ENCODE measurements around the gene CCSER1.
A peak's percentile ranks its signal among the peaks of the same experiment; 100 is the strongest.
"Not testable (repeated sequence)": the region's sequence is repeated elsewhere in the genome, so short reads cannot be mapped to it uniquely, and the experiment has no call there.

CCSER1 gene

DNA sequence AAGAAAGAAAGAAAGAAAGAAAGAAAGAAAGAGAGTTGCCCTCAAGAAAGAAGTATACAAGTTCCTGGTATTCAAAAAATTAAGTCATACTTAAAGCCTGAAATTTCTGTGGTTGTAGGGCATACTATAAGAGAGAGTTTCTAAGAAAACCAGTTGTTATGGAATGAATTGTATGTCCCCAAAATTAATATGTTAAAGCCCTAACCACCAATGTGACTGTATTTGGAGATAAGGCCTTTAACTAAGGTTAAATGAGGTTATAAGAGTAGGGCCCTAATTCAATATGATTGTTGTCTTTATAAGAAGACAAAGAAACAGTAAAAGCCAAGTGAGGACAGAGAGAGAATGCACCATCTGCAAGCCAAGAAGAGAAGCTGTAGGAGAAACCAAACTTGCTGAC lies 521.1 kb downstream of the CCSER1 start:
- no peaks in the 10 kb centered on the region for H3K9me3 ChIP-seq (ENCODE audit: control insufficient read depth, insufficient read depth, low read length)
- no peak overlapping the region for H3K27ac ChIP-seq (ENCODE audit: low read depth, low read length)
- H3K4me3 ChIP-seq (ENCODE audit: low read depth, low read length), result no peak overlapping the region
- H3K36me3 ChIP-seq (ENCODE audit: control insufficient read depth, insufficient read depth, low read length), result no peaks in the 10 kb centered on the region
- H3K27me3 ChIP-seq (ENCODE audit: control insufficient read depth, insufficient read depth, low read length), result no peaks in the 10 kb centered on the region
- no peak overlapping the region for H3K9ac ChIP-seq (ENCODE audit: low read depth, low read length)
- no peaks in the 10 kb centered on the region for H3K4me1 ChIP-seq (ENCODE audit: control insufficient read depth, insufficient read depth, low read length)

DNA sequence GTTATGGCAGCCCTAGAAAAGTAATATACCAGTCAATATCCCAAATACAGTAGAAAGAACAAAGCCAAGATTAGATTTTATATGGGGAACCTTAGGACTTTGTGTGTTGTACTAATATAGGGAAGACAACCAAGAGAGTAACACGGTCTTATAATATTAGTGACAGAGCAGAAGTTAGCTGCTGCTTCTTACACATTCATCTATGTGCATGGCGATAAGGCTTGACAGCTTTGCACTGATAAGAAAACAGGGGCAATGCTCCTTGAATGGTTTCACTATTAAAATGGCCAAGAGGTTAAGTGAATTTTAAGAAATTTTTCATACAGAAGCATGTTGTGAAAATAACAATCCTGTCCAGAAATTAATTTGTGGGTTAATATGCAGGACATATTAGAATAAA lies 521.6 kb downstream of the CCSER1 start:
- no peak overlapping the region for H3K4me3 ChIP-seq (ENCODE audit: low read depth, low read length)
- no peaks in the 10 kb centered on the region for H3K36me3 ChIP-seq (ENCODE audit: control insufficient read depth, insufficient read depth, low read length)
- no peaks in the 10 kb centered on the region for H3K4me1 ChIP-seq (ENCODE audit: control insufficient read depth, insufficient read depth, low read length)
- H3K9me3 ChIP-seq (ENCODE audit: control insufficient read depth, insufficient read depth, low read length), result no peaks in the 10 kb centered on the region
- no peaks in the 10 kb centered on the region for H3K27me3 ChIP-seq (ENCODE audit: control insufficient read depth, insufficient read depth, low read length)
- H3K9ac ChIP-seq (ENCODE audit: low read depth, low read length), result no peak overlapping the region
- H3K27ac ChIP-seq (ENCODE audit: low read depth, low read length), result no peak overlapping the region

DNA sequence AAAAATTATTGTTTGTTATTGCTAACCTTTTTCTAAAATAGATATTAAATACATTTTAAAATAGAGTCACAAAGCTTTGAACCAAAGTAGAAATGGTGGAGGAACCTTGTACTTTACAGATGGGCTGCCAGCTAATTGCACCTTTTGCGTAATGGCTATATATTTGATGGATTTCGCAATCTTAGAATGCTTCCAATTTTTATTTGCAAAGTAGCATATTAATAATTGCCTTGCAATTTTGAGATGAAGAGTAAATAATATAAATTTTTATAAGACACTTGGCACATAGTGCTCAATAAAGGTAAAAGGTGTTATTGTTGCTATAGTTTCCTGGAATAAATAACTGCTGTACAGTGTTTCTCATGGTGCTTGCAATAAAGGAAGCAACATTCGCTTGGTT lies 533.5 kb downstream of the CCSER1 start:
- H3K4me1 ChIP-seq (ENCODE audit: control insufficient read depth, insufficient read depth, low read length), result no peaks in the 10 kb centered on the region
- no peaks in the 10 kb centered on the region for H3K9me3 ChIP-seq (ENCODE audit: control insufficient read depth, insufficient read depth, low read length)
- H3K4me3 ChIP-seq (ENCODE audit: low read depth, low read length), result no peak overlapping the region
- no peak overlapping the region for H3K9ac ChIP-seq (ENCODE audit: low read depth, low read length)
- no peaks in the 10 kb centered on the region for H3K27me3 ChIP-seq (ENCODE audit: control insufficient read depth, insufficient read depth, low read length)
- no peaks in the 10 kb centered on the region for H3K36me3 ChIP-seq (ENCODE audit: control insufficient read depth, insufficient read depth, low read length)
- H3K27ac ChIP-seq (ENCODE audit: low read depth, low read length), result no peak overlapping the region

DNA sequence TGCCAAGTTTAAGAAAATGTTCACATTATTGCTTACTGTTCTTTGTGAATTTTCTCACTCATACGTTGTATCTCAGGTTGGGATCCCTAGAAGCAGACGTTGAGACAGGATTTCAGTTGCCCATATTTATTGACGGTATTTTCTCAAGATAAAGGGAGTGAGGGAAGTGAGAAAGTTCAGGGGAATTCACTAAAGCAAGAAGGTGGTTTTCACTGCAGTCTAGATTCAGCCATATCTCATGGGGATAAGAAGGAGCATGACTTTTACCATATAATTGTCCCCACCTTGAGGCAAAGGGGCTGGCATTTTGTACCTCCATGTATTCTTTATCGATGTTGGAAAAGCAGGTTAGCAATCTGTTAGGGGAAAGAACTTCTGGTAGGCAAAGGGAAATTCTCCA lies 543.0 kb downstream of the CCSER1 start:
- Histone ChIP-seq H3K36me3 (ENCODE audit: control insufficient read depth, insufficient read depth, low read length) (no peaks in the 10 kb centered on the region), H3K4me3 (ENCODE audit: low read depth, low read length) (no peak overlapping the region), H3K27ac (ENCODE audit: low read depth, low read length) (no peak overlapping the region), H3K27me3 (ENCODE audit: control insufficient read depth, insufficient read depth, low read length) (no peaks in the 10 kb centered on the region), H3K9ac (ENCODE audit: low read depth, low read length) (no peak overlapping the region), H3K9me3 (ENCODE audit: control insufficient read depth, insufficient read depth, low read length) (no peaks in the 10 kb centered on the region), H3K4me1 (ENCODE audit: control insufficient read depth, insufficient read depth, low read length) (no peaks in the 10 kb centered on the region)

DNA sequence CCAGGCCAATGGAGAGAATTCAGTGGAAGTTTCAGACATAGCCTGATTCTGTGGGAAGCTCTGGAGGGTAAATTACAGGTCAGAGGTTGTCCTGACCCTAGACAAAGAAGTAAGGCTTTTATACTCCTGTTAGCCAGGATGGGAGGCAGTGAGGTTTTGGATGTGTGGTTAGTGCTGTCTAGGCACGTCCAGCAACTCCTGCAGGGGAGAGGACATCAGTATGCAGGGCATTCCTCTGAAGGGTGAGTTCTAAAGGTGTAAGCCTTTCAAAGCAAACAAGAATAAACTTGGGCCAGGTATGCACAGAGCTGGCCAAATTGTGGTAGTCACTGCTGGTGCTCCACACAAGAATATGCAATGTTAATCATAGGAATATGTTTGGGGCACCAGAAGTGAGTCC lies 562.5 kb downstream of the CCSER1 start:
- Histone ChIP-seq H3K9ac (ENCODE audit: low read depth, low read length) (no peak overlapping the region), H3K27ac (ENCODE audit: low read depth, low read length) (no peak overlapping the region), H3K36me3 (ENCODE audit: control insufficient read depth, insufficient read depth, low read length) (no peaks in the 10 kb centered on the region), H3K9me3 (ENCODE audit: control insufficient read depth, insufficient read depth, low read length) (no peaks in the 10 kb centered on the region), H3K27me3 (ENCODE audit: control insufficient read depth, insufficient read depth, low read length) (no peaks in the 10 kb centered on the region), H3K4me1 (ENCODE audit: control insufficient read depth, insufficient read depth, low read length) (no peaks in the 10 kb centered on the region), H3K4me3 (ENCODE audit: low read depth, low read length) (no peak overlapping the region)

DNA sequence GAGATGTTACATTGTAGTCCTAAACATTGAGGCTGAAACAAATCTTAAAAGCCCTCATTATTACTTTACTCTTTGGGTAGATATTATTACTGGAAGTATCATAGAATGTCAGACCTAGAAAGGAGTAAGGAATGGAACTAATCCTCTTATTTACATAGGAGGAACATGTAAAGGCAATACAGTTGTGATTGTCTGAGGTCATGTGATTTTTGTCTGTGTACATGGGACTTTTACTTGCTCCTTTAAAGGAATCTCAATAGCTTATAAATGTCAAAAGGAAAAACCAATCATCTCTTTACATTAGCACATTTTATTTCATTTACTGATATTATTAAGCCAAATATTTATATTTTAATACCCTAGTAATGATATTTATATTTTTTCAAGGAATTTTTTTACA lies 568.2 kb downstream of the CCSER1 start:
- Histone ChIP-seq H3K27ac (ENCODE audit: low read depth, low read length) (no peak overlapping the region), H3K9me3 (ENCODE audit: control insufficient read depth, insufficient read depth, low read length) (no peaks in the 10 kb centered on the region), H3K4me1 (ENCODE audit: control insufficient read depth, insufficient read depth, low read length) (no peaks in the 10 kb centered on the region), H3K36me3 (ENCODE audit: control insufficient read depth, insufficient read depth, low read length) (no peaks in the 10 kb centered on the region), H3K27me3 (ENCODE audit: control insufficient read depth, insufficient read depth, low read length) (no peaks in the 10 kb centered on the region), H3K4me3 (ENCODE audit: low read depth, low read length) (no peak overlapping the region), H3K9ac (ENCODE audit: low read depth, low read length) (no peak overlapping the region)

DNA sequence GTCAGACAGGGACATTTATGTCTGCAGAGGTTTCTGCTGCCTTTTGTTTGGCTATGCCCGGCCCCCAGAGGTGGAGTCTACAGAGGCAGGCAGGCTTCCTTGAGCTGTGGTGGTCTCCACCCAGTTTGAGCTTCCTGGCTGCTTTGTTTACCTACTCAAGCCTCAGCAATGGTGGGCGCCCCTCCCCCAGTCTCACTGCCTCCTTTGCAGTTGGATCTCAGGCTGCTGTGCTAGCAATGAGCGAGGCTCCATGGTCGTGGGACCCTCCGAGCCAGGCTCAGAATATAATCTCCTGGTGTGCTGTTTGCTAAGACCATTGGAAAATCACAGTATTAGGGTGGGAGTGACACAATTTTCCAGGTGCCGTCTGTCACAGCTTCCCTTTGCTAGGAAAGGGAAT lies 578.3 kb downstream of the CCSER1 start:
- not testable (repeated sequence) for H3K36me3 ChIP-seq (ENCODE audit: control insufficient read depth, insufficient read depth, low read length); H3K27me3 ChIP-seq (ENCODE audit: control insufficient read depth, insufficient read depth, low read length); H3K4me1 ChIP-seq (ENCODE audit: control insufficient read depth, insufficient read depth, low read length); H3K9ac ChIP-seq (ENCODE audit: low read depth, low read length); H3K9me3 ChIP-seq (ENCODE audit: control insufficient read depth, insufficient read depth, low read length); H3K27ac ChIP-seq (ENCODE audit: low read depth, low read length); H3K4me3 ChIP-seq (ENCODE audit: low read depth, low read length)

DNA sequence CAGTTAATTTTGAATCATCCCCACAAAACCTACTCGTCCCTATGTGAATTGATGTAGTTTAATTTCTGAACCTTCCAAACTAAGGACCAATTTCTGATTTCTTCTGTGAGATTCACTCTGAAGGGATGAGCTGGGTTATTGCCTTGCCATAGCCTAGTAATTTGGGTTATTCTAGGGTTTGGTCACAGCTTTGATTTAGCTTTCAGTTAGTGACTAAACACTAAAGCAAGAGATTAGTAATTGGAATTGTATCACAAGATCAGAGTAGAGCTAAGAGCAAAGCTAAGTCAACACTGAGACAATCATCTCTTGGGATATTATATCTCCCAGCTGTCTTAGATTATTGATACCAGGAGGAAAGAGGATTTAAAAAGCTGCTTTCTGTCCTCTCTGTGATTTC lies 588.0 kb downstream of the CCSER1 start:
- Histone ChIP-seq H3K4me1 (ENCODE audit: control insufficient read depth, insufficient read depth, low read length) (no peaks in the 10 kb centered on the region), H3K4me3 (ENCODE audit: low read depth, low read length) (no peak overlapping the region), H3K9me3 (ENCODE audit: control insufficient read depth, insufficient read depth, low read length) (no peaks in the 10 kb centered on the region), H3K27ac (ENCODE audit: low read depth, low read length) (no peak overlapping the region), H3K27me3 (ENCODE audit: control insufficient read depth, insufficient read depth, low read length) (no peaks in the 10 kb centered on the region), H3K36me3 (ENCODE audit: control insufficient read depth, insufficient read depth, low read length) (no peaks in the 10 kb centered on the region), H3K9ac (ENCODE audit: low read depth, low read length) (no peak overlapping the region)

DNA sequence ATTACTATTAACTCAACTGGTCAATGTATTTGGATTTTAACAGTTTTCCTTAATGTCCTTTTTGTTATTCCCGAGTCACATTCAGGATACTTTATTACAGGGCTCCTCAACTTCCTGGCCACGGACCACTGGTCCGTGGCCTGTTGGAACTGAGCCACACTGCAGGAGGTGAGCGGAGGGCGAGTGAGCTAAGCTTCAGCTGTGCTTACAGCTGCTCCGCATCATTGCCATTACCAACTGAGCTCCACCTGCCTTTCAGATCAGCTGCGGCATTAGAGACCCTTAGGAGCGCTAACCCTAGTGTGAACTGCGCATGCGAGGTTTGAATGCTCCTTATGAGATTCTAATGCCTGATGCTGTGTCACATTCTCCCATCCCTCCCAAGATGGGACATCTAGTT lies 591.7 kb downstream of the CCSER1 start:
- no peak overlapping the region for H3K9ac ChIP-seq (ENCODE audit: low read depth, low read length)
- H3K36me3 ChIP-seq (ENCODE audit: control insufficient read depth, insufficient read depth, low read length), result no peaks in the 10 kb centered on the region
- no peaks in the 10 kb centered on the region for H3K9me3 ChIP-seq (ENCODE audit: control insufficient read depth, insufficient read depth, low read length)
- no peaks in the 10 kb centered on the region for H3K27me3 ChIP-seq (ENCODE audit: control insufficient read depth, insufficient read depth, low read length)
- no peak overlapping the region for H3K4me3 ChIP-seq (ENCODE audit: low read depth, low read length)
- H3K27ac ChIP-seq (ENCODE audit: low read depth, low read length), result no peak overlapping the region
- peaks cover 12% of the 10 kb centered on the region; the same call in 1 of the 2 replicates for H3K4me1 ChIP-seq (ENCODE audit: control insufficient read depth, insufficient read depth, low read length)

DNA sequence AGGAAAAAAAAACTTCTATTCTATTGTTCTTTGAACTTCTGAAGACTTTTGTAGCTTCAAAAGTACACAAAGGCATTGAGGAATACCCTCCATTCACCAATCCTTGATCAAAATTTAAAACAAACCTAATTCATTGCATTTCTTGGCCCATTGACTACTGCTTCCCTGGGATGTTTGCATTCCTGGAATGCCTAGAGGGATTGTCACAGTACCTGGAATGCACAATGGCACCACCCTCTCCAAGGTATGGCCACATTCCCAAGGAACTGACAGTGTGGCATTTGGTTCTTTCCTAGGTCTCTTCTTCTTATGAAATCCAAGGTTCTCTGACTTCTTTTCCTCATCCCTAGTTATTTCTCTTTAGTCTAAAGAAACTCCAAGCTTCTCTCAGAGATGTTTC lies 600.7 kb downstream of the CCSER1 start:
- Histone ChIP-seq H3K9ac (ENCODE audit: low read depth, low read length) (no peak overlapping the region), H3K9me3 (ENCODE audit: control insufficient read depth, insufficient read depth, low read length) (no peaks in the 10 kb centered on the region), H3K36me3 (ENCODE audit: control insufficient read depth, insufficient read depth, low read length) (no peaks in the 10 kb centered on the region), H3K27ac (ENCODE audit: low read depth, low read length) (peak overlapping the region; percentile 70), H3K4me3 (ENCODE audit: low read depth, low read length) (no peak overlapping the region), H3K4me1 (ENCODE audit: control insufficient read depth, insufficient read depth, low read length) (peaks cover 32% of the 10 kb centered on the region), H3K27me3 (ENCODE audit: control insufficient read depth, insufficient read depth, low read length) (no peaks in the 10 kb centered on the region)

DNA sequence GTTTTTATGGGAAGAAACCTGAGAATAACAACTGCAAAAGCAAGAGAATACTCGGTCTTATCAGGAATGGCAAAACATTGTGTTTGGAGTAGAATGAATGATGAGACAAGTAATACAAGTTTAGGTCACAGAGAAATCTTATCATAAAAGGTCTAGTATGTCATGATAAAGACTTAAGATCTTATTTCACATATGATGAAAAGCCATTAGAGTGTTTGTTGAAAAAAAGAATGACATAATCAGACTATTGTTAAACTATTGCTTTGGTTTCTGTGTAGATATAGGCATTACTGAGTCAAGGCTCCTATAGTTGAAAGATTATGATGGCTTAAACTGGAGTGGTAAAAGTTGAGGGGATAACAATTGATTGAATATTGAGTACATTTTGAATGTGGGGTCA lies 603.6 kb downstream of the CCSER1 start:
- no peaks in the 10 kb centered on the region for H3K36me3 ChIP-seq (ENCODE audit: control insufficient read depth, insufficient read depth, low read length)
- no peak overlapping the region for H3K4me3 ChIP-seq (ENCODE audit: low read depth, low read length)
- no peaks in the 10 kb centered on the region for H3K9me3 ChIP-seq (ENCODE audit: control insufficient read depth, insufficient read depth, low read length)
- no peaks in the 10 kb centered on the region for H3K27me3 ChIP-seq (ENCODE audit: control insufficient read depth, insufficient read depth, low read length)
- no peak overlapping the region for H3K27ac ChIP-seq (ENCODE audit: low read depth, low read length)
- H3K9ac ChIP-seq (ENCODE audit: low read depth, low read length), result no peak overlapping the region
- peaks cover 21% of the 10 kb centered on the region for H3K4me1 ChIP-seq (ENCODE audit: control insufficient read depth, insufficient read depth, low read length)

DNA sequence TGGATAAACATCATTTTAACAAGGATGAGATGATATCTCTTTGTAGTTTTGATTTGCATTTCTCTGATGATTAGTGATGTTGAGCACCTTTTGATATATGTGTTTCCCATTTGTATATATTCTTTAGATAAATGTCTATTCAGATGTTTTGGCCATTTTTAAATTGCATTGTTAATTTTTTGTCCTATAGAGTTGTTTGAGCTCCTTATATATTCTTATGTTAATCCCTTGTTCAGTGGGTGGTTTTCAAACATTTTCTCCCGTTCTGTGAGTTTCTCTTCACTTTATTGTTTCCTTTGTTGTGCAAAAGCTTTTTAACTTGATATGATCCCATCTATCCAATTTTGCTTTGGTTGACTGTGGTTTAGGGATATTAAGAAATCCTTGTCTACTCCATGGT lies 606.0 kb downstream of the CCSER1 start:
- H3K4me1 ChIP-seq (ENCODE audit: control insufficient read depth, insufficient read depth, low read length), result peaks cover 16% of the 10 kb centered on the region
- H3K36me3 ChIP-seq (ENCODE audit: control insufficient read depth, insufficient read depth, low read length), result no peaks in the 10 kb centered on the region
- H3K27me3 ChIP-seq (ENCODE audit: control insufficient read depth, insufficient read depth, low read length), result no peaks in the 10 kb centered on the region
- no peak overlapping the region for H3K9ac ChIP-seq (ENCODE audit: low read depth, low read length)
- no peak overlapping the region for H3K4me3 ChIP-seq (ENCODE audit: low read depth, low read length)
- H3K9me3 ChIP-seq (ENCODE audit: control insufficient read depth, insufficient read depth, low read length), result no peaks in the 10 kb centered on the region
- H3K27ac ChIP-seq (ENCODE audit: low read depth, low read length), result no peak overlapping the region

All from HUES48 (cell line).